Muscle of leg (tissue), 11 donors: ENCODE measurements around the gene APC. TPM values are rescaled to one million over a fixed set of nuclear protein-coding genes. Genes with fewer than 3 reads are reported as not detected.
A peak's percentile ranks its signal among the peaks of the same experiment; 100 is the strongest.

Experiments
- DNase-seq: peaks from one replicate; pipeline ENCODE4 v3.0.0; 2013
- H3K27ac ChIP-seq: one replicate; pipeline ENCODE4 v1.5.1; 2013; ENCODE audit warnings: mild to moderate bottlenecking, low read length, control low read depth
- H3K27me3 ChIP-seq: one replicate; pipeline ENCODE4 v1.6.1; 2013; ENCODE audit warnings: low read length; ENCODE audit not compliant: control insufficient read depth, insufficient read depth
- H3K36me3 ChIP-seq: one replicate; pipeline ENCODE4 v1.6.1; 2013; ENCODE audit warnings: low read length; ENCODE audit not compliant: control insufficient read depth, insufficient read depth
- H3K4me1 ChIP-seq: one replicate; pipeline ENCODE4 v1.6.1; 2013; ENCODE audit warnings: low read length; ENCODE audit not compliant: control insufficient read depth, insufficient read depth
- H3K4me3 ChIP-seq: one replicate; pipeline ENCODE4 v1.5.1; 2013; ENCODE audit warnings: low read length, control low read depth
- H3K9me3 ChIP-seq: replicated peaks from 2 replicates; pipeline ENCODE4 v1.6.1; 2013; ENCODE audit warnings: low read depth, low read length; ENCODE audit not compliant: control insufficient read depth
- WGBS: methylation state at CpG from one replicate; pipeline ENCODE4 v1.1.5; 2013; ENCODE audit warnings: missing lambda C conversion rate; ENCODE audit not compliant: insufficient coverage; 5-methylcytosine and 5-hydroxymethylcytosine counted together
- polyA plus RNA-seq, 8 donors: library from polyadenylated mRNA; unstranded; fragments of 120-200 nt; gene quantifications; one replicate each; pipeline versions ENCODE4 v1.2.1 to v1.2.3, GENCODE V29; 2013; ENCODE audit warnings: inconsistent platforms in 1 of 8, low replicate concordance in 1 of 8; ENCODE audit not compliant: insufficient read length in 8 of 8, insufficient read depth in 1 of 8
- total RNA-seq: library from RNA; stranded (reverse); fragments of 120-200 nt; gene quantifications from one replicate; pipeline ENCODE4 v1.2.4, GENCODE V29; 2013

Gene APC
- total and polyA plus RNA-seq, 9 donors: 13.1 to 44.8 (median 26.3) TPM

DNA sequence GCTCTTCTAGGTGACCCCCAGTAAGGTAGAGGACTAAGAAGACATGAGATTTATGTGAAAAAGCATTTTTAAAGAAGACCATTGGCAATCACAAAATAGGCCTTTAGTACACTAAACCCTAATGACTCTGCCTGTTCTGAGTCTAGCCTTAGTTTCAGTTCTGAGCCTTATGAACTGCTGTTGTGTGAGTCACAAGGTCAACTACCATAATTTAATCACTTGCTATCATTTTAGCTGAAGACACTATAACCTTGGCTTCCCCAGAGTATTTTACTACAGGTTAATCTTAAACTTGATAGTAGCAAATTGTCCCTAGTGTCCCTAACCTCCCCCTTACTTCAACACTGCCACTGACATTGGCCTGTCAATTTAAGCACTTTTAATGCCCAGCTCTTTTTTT, 34.4 kb downstream of the APC start:
- Histone ChIP-seq H3K9me3 (no peaks in the 10 kb centered on the region), H3K27me3 (no peaks in the 10 kb centered on the region), H3K4me1 (no peaks in the 10 kb centered on the region), H3K4me3 (no peak overlapping the region), H3K36me3 (peaks cover 17% of the 10 kb centered on the region), H3K27ac (no peak overlapping the region)
- no peak for DNase-seq

DNA sequence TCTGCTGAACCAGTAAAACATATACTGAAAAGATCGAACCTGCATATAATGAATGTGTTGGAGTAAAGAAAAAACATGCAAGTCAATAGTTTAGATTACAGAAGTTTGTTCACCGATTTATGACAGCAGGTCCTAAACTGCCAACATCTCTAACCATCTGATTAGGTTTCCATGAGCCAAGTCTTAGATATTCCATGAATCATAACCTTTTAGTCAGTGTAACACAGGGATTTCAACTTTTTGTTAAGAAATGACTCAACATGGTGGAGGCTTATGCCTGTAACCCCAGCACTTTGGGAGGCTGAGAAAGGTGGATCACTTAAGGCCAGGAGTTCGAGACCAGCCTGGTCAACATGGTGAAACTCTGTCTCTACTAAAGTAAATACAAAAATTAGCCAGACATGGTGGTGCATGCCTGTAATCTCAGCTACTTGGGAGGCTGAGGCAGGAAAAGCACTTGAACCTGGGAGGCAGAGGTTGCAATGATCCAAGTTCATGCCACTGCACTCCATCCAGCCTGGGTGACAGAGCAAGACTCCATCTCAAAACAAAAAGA, 38.7 kb downstream of the APC start:
- Histone ChIP-seq H3K36me3 (peaks cover 23% of the 10 kb centered on the region), H3K9me3 (no peaks in the 10 kb centered on the region), H3K27ac (no peak overlapping the region), H3K4me1 (no peaks in the 10 kb centered on the region), H3K4me3 (no peak overlapping the region), H3K27me3 (no peaks in the 10 kb centered on the region)
- no peak for DNase-seq
- no CpG with 5 or more reads among the region's 3 CpGs for WGBS

DNA sequence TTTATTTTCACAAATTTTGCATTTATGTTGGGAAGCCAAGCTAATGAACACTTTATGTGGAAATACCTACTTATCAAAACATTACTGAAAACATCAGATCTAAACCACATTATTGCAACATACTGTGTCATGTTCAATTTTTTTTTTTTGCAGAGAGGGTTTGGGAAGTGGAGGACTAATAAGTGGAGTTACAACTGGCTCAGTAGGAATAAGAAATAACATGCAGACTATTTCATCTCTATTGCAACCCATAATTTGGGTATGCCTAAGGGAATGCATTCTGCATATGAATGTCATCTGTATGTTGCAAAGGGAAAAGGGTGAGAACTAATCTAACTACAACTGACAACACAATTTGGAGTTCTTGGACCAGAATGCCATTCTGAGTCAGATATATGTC, 41.8 kb downstream of the APC start:
- Histone ChIP-seq H3K4me1 (no peaks in the 10 kb centered on the region), H3K27ac (no peak overlapping the region), H3K27me3 (no peaks in the 10 kb centered on the region), H3K36me3 (peaks cover 23% of the 10 kb centered on the region), H3K9me3 (no peaks in the 10 kb centered on the region), H3K4me3 (no peak overlapping the region)
- no peak for DNase-seq

DNA sequence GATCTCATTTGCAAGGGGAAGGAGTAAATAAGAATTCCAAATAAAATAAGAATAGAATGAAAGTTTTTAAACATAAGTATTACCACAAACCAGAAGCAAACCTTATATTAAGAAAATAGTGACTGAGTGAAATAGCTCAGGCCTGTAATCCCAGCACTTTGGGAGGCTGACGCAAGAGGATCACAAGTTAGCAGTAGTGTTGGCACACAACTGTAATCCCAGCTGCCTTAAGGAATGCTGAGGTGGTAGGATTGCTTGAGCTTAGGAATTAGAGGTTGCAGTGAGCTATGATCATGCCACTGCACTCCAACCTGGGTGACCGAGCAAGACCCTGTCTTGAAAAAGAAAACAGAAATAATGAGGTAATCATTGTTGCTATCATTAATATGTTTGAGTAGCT, 47.0 kb downstream of the APC start:
- WGBS: 83% methylated on average over 1 of the region's 2 CpGs
- Histone ChIP-seq H3K36me3 (peaks cover 14% of the 10 kb centered on the region), H3K4me1 (no peaks in the 10 kb centered on the region), H3K27me3 (no peaks in the 10 kb centered on the region), H3K9me3 (no peaks in the 10 kb centered on the region), H3K27ac (no peak overlapping the region), H3K4me3 (no peak overlapping the region)
- no peak for DNase-seq

DNA sequence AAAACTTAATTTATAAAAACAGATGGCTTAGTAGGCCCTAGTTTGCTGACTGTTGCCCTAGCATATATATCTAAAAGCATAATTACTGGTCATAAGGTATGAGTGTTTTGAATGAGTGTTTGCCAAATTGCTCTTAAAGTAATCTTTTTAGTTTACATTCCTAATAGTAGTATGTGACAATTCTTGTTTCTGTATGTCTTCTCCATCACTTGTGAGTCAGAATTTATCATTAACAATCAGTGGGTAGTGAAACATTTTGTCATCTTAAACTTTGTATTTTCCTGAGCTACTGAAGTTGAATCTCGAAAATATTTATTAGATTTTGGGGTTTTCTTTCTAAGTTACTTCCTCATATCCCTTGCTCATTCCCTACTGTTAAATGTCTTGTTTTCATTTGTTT, 49.6 kb downstream of the APC start:
- Histone ChIP-seq H3K9me3 (no peaks in the 10 kb centered on the region), H3K4me1 (no peaks in the 10 kb centered on the region), H3K4me3 (no peak overlapping the region), H3K36me3 (peaks cover 6% of the 10 kb centered on the region), H3K27ac (no peak overlapping the region), H3K27me3 (no peaks in the 10 kb centered on the region)
- no peak for DNase-seq
- WGBS: no CpG with 5 or more reads among the region's 1 CpG

DNA sequence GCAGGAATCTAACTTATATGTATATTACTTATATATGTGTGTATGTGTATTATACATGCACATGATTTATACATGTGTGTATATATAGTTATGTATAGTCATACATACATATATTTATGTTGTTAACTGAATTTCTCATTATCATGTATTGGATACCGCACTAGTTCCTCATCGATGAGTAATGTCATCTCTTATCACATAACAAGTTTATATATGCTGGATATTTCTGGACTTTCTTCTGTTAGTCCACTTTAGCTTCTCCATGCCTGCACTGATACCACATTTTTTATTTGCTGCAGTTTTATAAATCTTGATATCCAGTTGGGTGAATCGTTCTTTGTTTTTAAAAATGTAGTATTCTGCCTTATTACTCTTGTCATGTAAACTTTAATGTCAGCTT, 50.2 kb downstream of the APC start:
- WGBS: no CpG with 5 or more reads among the region's 3 CpGs
- Histone ChIP-seq H3K27me3 (no peaks in the 10 kb centered on the region), H3K4me1 (no peaks in the 10 kb centered on the region), H3K4me3 (no peak overlapping the region), H3K27ac (no peak overlapping the region), H3K36me3 (peaks cover 8% of the 10 kb centered on the region), H3K9me3 (no peaks in the 10 kb centered on the region)
- no peak for DNase-seq

DNA sequence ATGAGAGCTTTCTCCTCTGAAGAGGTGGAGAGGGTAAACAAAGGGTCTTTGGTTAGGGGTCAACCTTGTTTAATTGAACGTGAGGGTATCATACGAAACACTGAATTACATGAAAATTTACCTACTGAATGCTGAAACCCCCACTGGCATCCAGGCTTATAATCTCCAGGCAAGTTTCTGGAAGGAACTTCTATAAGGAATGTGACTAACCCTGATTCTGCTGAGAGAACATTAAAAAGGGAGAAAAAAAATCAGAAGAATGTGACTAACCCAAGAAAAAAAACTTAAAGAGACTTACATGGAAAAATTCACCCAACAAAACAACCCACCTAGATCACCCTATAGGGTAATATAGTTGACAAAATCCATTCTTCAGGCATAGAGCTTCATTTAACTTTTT, 55.5 kb downstream of the APC start:
- no CpG with 5 or more reads among the region's 2 CpGs for WGBS
- H3K27me3 ChIP-seq: no peaks in the 10 kb centered on the region
- H3K4me1 ChIP-seq: no peaks in the 10 kb centered on the region
- no peak overlapping the region for H3K4me3 ChIP-seq
- H3K9me3 ChIP-seq: no peaks in the 10 kb centered on the region
- H3K27ac ChIP-seq: no peak overlapping the region
- peaks cover 16% of the 10 kb centered on the region for H3K36me3 ChIP-seq
- DNase-seq: no peak

DNA sequence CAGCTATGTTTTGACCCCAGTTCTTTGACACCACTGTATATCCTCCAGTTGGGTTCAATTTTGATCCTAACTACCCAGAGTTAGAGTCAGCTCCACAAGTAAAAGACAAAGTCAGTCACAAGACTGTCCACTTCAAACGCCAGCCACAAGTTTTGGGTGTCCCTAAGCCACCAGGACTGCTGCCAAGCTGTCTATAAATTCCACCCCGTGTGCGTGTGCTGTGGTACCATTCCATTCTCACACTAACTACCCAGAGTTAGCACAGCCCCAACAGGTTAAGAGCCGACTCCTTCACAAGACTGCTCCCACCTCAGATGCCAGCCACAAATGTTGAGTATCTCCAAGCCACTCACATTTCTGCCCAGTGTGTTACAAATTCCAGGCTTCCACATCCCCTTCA, 56.7 kb downstream of the APC start:
- no peak for DNase-seq
- Histone ChIP-seq H3K9me3 (no peaks in the 10 kb centered on the region), H3K27me3 (no peaks in the 10 kb centered on the region), H3K27ac (no peak overlapping the region), H3K4me1 (no peaks in the 10 kb centered on the region), H3K36me3 (peaks cover 19% of the 10 kb centered on the region), H3K4me3 (no peak overlapping the region)
- 98% methylated on average over 4 of the region's 4 CpGs for WGBS

DNA sequence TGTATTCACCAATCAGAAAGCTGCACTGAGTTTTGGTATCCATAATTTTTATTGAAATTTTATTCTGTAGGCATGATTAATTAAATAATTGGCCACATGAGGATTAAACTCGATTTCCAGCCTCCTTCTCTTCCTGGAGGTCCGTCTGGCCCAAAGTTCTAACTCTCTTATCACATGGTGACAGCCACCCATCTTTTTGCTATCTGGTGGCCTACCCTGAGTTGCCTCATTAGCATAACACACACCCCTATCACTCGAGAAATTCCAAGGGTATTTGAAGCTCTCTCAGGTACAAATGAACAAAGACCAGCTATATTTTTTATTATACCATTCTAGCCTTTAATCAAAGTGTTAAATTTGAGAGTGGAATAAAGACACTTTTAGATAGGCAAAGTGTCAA, 57.7 kb downstream of the APC start:
- WGBS: 76% methylated on average over 2 of the region's 3 CpGs
- no peak overlapping the region for H3K27ac ChIP-seq
- no peak for DNase-seq
- no peaks in the 10 kb centered on the region for H3K4me1 ChIP-seq
- no peaks in the 10 kb centered on the region for H3K27me3 ChIP-seq
- H3K36me3 ChIP-seq: peaks cover 19% of the 10 kb centered on the region
- no peak overlapping the region for H3K4me3 ChIP-seq
- no peaks in the 10 kb centered on the region for H3K9me3 ChIP-seq

DNA sequence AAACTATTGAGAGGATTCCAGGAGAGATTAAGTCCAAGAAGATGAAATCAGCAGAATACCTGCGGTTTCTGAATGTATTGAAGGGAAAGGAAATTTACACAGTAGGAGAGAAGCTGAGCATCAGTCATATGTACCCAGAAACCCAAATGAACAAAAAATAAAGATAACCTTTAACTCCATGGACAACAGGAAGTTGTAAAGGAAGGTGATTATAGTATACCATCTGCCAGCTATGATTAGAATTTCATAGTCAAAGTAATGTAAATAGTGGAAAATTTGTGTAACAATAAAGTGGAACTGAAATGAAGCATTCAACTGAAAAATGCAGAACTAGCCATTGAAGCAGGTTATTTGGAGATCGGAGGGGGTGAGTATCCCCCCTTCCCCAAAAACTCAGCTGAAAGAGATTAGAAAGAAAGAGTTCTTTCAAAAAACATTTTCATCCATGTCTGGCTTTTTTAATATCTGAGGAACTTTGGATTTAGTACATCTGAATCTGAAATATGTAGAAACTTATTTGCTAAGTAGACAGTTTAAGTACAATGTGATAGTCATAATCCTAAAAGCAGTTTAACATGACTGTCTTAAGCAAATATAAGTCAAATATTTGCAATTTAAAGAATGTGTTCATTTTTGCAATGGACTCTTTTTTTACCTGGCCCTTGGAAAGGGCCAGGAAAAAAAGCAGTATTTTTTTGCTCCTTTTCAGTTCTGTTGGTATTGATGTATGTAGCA, 58.4 kb downstream of the APC start:
- Histone ChIP-seq H3K4me1 (no peaks in the 10 kb centered on the region), H3K9me3 (no peaks in the 10 kb centered on the region), H3K36me3 (peaks cover 19% of the 10 kb centered on the region), H3K4me3 (no peak overlapping the region), H3K27me3 (no peaks in the 10 kb centered on the region), H3K27ac (no peak overlapping the region)
- WGBS: no CpG with 5 or more reads among the region's 2 CpGs
- DNase-seq: peak; percentile 5

DNA sequence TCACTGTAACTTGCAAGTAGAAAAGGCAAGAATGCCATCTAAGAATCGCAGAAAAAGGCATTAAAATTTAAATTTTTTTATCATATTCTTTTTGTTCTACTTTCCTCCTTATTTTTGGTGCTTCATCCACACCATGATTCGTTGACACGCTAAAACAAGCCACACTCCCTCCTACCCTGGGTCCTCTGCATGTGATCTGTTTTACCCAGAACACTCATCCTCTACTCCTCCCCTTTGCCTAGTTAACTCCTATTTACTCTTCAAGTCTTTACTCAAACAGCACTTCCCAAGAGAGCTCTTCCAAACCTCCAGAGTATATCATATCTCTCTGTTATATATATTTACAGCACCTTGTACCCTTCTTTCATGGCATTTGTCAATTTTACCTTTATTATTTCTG, 62.0 kb downstream of the APC start:
- DNase-seq: no peak
- H3K27ac ChIP-seq: no peak overlapping the region
- no peaks in the 10 kb centered on the region for H3K4me1 ChIP-seq
- H3K36me3 ChIP-seq: peaks cover 17% of the 10 kb centered on the region
- 88% methylated on average over 2 of the region's 3 CpGs for WGBS
- no peaks in the 10 kb centered on the region for H3K9me3 ChIP-seq
- no peak overlapping the region for H3K4me3 ChIP-seq
- H3K27me3 ChIP-seq: no peaks in the 10 kb centered on the region
